SU-DHL-6 (cell line): ENCODE results near the gene ACBD4.

Experiments used
- H2AFZ ChIP-seq: fragments of 200-600 bp; sonication (generic); 2 replicates; pipeline ENCODE4 v1.6.1; 2014; ENCODE audit warnings: low read depth, mild to moderate bottlenecking, moderate library complexity, mixed read lengths, antibody characterized with exemption, low read length; ENCODE audit not compliant: severe bottlenecking
- H3F3A ChIP-seq: fragments of 200-600 bp; shearing (Covaris generic); 2 replicates; pipeline ENCODE4 v1.6.0; 2016; ENCODE audit warnings: antibody characterized with exemption, mild to moderate bottlenecking; ENCODE audit not compliant: insufficient read depth
- H3K27ac ChIP-seq: fragments of 200-600 bp; sonication (generic); 2 replicates; pipeline ENCODE4 v1.5.1; 2016; ENCODE audit warnings: low read depth, mild to moderate bottlenecking, low read length, moderate library complexity, mixed read lengths
- H3K27me3 ChIP-seq: fragments of 200-600 bp; sonication (generic), shearing (Covaris generic); 2 replicates; pipeline ENCODE4 v1.6.0; 2014; ENCODE audit warnings: mild to moderate bottlenecking, low read length
- H3K36me3 ChIP-seq: fragments of 200-600 bp; sonication (generic); 2 replicates; pipeline ENCODE4 v1.6.1; 2014; ENCODE audit warnings: mild to moderate bottlenecking, low read length, mixed read lengths
- H3K4me2 ChIP-seq: fragments of 300-600, 200-600 bp; shearing (Covaris generic), sonication (generic); 2 replicates; pipeline ENCODE4 v1.6.0; 2014; ENCODE audit warnings: low read length, low read depth, mild to moderate bottlenecking; ENCODE audit not compliant: poor library complexity, severe bottlenecking
- H3K4me3 ChIP-seq: fragments of 200-600 bp; sonication (generic); 2 replicates; pipeline ENCODE4 v1.5.1; 2014; ENCODE audit warnings: antibody characterized with exemption, low read length, mild to moderate bottlenecking, mixed read lengths; ENCODE audit not compliant: insufficient read depth, poor library complexity, severe bottlenecking
- H3K79me2 ChIP-seq: fragments of 200-600 bp; sonication (generic); 2 replicates; pipeline ENCODE4 v1.6.1; 2014; ENCODE audit warnings: mild to moderate bottlenecking, low read length, moderate library complexity; ENCODE audit not compliant: insufficient read depth
- H3K9ac ChIP-seq: fragments of 200-600 bp; sonication (generic); 2 replicates; pipeline ENCODE4 v1.7.0; 2014; ENCODE audit warnings: mild to moderate bottlenecking, low read length
- H3K9me2 ChIP-seq: fragments of 200-600 bp; sonication (generic); replicated peaks from 2 replicates; pipeline ENCODE4 v1.6.1; 2014; ENCODE audit warnings: low read length; ENCODE audit not compliant: insufficient read depth
- H3K9me3 ChIP-seq: fragments of 200-600 bp; sonication (generic); 2 replicates; pipeline ENCODE4 v1.6.1; 2014; ENCODE audit warnings: low read length, mixed read lengths; ENCODE audit not compliant: insufficient read depth
- H4K20me1 ChIP-seq: fragments of 200-600 bp; sonication (generic); 2 replicates; pipeline ENCODE4 v1.6.1; 2014; ENCODE audit warnings: low read depth, mild to moderate bottlenecking, antibody characterized with exemption, low read length, moderate library complexity, mixed read lengths
- CTCF ChIP-seq: fragments of 200-600 bp; sonication (generic); IDR thresholded peaks from one replicate; pipeline ENCODE4 v1.5.1; 2017; ENCODE audit warnings: antibody characterized with exemption, mild to moderate bottlenecking, low read length, moderate library complexity; ENCODE audit not compliant: insufficient read depth, poor library complexity, severe bottlenecking
- EZH2phosphoT487 ChIP-seq: fragments of 200-600 bp; sonication (generic), shearing (Covaris generic); conservative IDR thresholded peaks from 2 replicates; pipeline ENCODE4 v1.6.1; 2018; ENCODE audit warnings: mild to moderate bottlenecking, antibody characterized with exemption, low read length, moderate library complexity, mixed read lengths

ACBD4 gene

GRCh38 chr17:45137561-45138305 is 2.2 kb downstream of the ACBD4 start:
- Histone ChIP-seq H3K27me3 (no peaks in the 10 kb centered on the region), H2AFZ (no peak overlapping the region), H3K9me3 (no peaks in the 10 kb centered on the region), H3K79me2 (no peaks in the 10 kb centered on the region), H3K9me2 (no peaks in the 10 kb centered on the region), H3K27ac (no peak overlapping the region), H3K4me3 (no peak overlapping the region), H4K20me1 (no peaks in the 10 kb centered on the region), H3F3A (peaks cover 4% of the 10 kb centered on the region; the same call in 1 of the 2 replicates), H3K9ac (no peak overlapping the region), H3K36me3 (no peaks in the 10 kb centered on the region), H3K4me2 (no peak overlapping the region)
- TF ChIP-seq CTCF (no peak), EZH2phosphoT487 (no peak)

DNA sequence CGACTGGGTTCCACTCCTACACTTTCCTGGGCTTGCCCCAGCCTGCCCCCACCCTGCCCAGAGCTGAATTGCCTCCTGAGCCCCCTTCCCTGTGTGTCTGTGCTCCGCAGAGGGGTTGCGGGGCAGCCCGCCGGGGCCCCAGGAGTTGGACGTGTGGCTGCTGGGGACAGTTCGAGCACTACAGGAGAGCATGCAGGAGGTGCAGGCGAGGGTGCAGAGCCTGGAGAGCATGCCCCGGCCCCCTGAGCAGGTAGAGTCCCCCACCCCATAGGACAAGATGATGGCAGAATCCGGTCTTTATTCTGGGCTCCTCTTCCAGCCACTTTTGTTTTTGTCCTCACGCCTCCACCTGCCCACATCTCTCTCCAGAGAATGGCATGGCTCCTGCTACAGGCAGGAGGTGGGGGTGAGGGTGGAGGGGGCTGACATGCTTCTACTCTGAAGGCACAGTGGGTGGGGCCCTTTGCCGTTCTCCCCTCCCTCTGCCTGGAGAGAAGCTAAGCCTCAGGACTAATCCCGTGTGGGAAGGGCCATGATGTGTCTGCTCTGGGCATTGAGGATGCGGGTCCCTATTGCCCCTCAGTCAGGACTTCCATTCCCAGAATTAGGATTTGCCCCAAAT is 3.5 kb downstream of the ACBD4 start:
- peaks cover 1% of the 10 kb centered on the region; the same call in 1 of the 2 replicates for H3F3A ChIP-seq
- no peaks in the 10 kb centered on the region for H3K79me2 ChIP-seq
- no peak overlapping the region for H2AFZ ChIP-seq
- H3K9me3 ChIP-seq = no peaks in the 10 kb centered on the region
- H4K20me1 ChIP-seq = no peaks in the 10 kb centered on the region
- H3K9me2 ChIP-seq = no peaks in the 10 kb centered on the region
- no peak overlapping the region for H3K27ac ChIP-seq
- no peak for TF ChIP-seq CTCF
- TF ChIP-seq EZH2phosphoT487 = no peak
- no peak overlapping the region for H3K4me2 ChIP-seq
- H3K27me3 ChIP-seq = no peaks in the 10 kb centered on the region
- no peaks in the 10 kb centered on the region for H3K36me3 ChIP-seq
- no peak overlapping the region for H3K9ac ChIP-seq
- no peak overlapping the region for H3K4me3 ChIP-seq

DNA sequence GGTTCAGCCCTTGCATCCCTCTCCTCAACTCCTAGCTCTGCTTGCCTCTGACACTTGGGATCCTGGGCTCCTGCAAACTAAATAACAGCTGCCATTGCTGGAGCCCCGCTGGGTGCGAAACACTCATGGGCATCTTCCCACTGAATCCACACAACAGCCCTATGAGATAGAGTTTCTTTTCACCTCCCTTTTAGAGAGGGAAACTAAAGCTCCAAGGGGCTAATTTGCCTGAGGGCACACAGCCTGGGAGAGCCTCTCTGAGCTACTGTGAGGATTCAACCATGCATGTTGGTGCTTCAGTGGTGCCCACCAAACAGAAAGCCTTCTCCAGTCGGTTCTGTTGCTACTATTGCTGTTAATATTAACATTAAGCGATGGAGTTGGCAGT is 4.0 kb downstream of the ACBD4 start:
- Histone ChIP-seq H3K79me2 (no peaks in the 10 kb centered on the region), H2AFZ (no peak overlapping the region), H3K4me3 (no peak overlapping the region), H3K4me2 (no peak overlapping the region), H3K36me3 (no peaks in the 10 kb centered on the region), H3K9me2 (no peaks in the 10 kb centered on the region), H3K27ac (no peak overlapping the region), H3K9me3 (no peaks in the 10 kb centered on the region), H3K27me3 (no peaks in the 10 kb centered on the region), H4K20me1 (no peaks in the 10 kb centered on the region), H3F3A (no peaks in the 10 kb centered on the region), H3K9ac (no peak overlapping the region)
- TF ChIP-seq CTCF = no peak
- no peak for TF ChIP-seq EZH2phosphoT487
